GM06990 (cell line): ENCODE results near the gene MICALL2.
A peak's percentile ranks its signal among the peaks of the same experiment; 100 is the strongest.

Experiments used
- DNase-seq: peaks from one replicate; pipeline ENCODE4 v3.0.0-alpha.2; 2011; ENCODE audit not compliant: insufficient read length; ENCODE audit errors: extremely low read depth
- H3K27me3 ChIP-seq: replicated peaks from 2 replicates; pipeline ENCODE4 v1.6.0; 2011; ENCODE audit warnings: low read length; ENCODE audit not compliant: control insufficient read depth, insufficient read depth
- H3K36me3 ChIP-seq: 2 replicates; pipeline ENCODE4 v1.5.1; 2011; ENCODE audit warnings: low read length; ENCODE audit not compliant: control insufficient read depth, insufficient read depth
- H3K4me3 ChIP-seq: replicated peaks from 2 replicates; pipeline ENCODE4 v1.5.1; 2011; ENCODE audit warnings: low read depth, mild to moderate bottlenecking, control low read depth, low read length
- TF ChIP-seq, protein P1 (sequence below): IDR thresholded peaks from 2 replicates; pipeline ENCODE4 v1.5.1; 2011; ENCODE audit warnings: low read length, control low read depth, mild to moderate bottlenecking, inconsistent platforms; ENCODE audit not compliant: insufficient read depth, poor library complexity, severe bottlenecking

MICALL2 gene

DNA sequence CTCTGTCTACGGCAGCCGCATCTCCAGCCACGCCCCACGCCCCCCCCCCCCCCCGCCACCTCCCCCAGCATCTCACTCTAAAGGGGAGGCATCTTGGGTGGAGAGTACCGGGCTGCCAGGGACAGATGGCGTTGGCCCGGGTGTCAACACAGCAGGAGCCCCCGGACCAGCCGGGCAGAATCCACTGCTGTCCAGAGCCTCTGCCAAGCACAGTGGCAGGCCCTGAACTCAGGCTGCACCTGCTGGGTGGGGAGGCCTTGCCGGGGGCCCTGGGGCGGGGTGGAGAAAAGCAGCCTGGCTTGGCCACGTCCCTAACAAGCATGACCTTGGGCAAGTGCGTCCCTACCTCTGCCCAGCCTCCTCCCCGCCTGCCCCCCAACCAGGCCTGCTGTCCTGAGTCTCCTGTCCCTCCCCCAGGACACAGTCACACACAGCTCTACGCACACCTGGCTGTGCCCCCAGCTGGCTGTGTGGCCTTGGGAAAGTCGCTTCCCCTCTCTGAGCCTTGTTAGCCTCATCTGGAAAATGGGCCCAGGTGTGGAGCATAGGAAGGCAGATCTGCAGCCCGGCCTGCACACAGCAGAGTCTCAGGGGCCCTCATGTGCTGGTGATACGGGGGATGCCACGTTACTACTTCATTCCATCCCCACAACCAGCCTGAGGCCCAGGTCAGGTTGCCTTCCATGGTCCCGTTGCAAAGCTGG is 45.2 kb downstream of the MICALL2 start:
- no peaks in the 10 kb centered on the region for H3K27me3 ChIP-seq
- TF ChIP-seq, protein P1, sequence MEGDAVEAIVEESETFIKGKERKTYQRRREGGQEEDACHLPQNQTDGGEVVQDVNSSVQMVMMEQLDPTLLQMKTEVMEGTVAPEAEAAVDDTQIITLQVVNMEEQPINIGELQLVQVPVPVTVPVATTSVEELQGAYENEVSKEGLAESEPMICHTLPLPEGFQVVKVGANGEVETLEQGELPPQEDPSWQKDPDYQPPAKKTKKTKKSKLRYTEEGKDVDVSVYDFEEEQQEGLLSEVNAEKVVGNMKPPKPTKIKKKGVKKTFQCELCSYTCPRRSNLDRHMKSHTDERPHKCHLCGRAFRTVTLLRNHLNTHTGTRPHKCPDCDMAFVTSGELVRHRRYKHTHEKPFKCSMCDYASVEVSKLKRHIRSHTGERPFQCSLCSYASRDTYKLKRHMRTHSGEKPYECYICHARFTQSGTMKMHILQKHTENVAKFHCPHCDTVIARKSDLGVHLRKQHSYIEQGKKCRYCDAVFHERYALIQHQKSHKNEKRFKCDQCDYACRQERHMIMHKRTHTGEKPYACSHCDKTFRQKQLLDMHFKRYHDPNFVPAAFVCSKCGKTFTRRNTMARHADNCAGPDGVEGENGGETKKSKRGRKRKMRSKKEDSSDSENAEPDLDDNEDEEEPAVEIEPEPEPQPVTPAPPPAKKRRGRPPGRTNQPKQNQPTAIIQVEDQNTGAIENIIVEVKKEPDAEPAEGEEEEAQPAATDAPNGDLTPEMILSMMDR = no peak
- H3K36me3 ChIP-seq = no peaks in the 10 kb centered on the region
- DNase-seq = no peak
- H3K4me3 ChIP-seq = no peak overlapping the region

DNA sequence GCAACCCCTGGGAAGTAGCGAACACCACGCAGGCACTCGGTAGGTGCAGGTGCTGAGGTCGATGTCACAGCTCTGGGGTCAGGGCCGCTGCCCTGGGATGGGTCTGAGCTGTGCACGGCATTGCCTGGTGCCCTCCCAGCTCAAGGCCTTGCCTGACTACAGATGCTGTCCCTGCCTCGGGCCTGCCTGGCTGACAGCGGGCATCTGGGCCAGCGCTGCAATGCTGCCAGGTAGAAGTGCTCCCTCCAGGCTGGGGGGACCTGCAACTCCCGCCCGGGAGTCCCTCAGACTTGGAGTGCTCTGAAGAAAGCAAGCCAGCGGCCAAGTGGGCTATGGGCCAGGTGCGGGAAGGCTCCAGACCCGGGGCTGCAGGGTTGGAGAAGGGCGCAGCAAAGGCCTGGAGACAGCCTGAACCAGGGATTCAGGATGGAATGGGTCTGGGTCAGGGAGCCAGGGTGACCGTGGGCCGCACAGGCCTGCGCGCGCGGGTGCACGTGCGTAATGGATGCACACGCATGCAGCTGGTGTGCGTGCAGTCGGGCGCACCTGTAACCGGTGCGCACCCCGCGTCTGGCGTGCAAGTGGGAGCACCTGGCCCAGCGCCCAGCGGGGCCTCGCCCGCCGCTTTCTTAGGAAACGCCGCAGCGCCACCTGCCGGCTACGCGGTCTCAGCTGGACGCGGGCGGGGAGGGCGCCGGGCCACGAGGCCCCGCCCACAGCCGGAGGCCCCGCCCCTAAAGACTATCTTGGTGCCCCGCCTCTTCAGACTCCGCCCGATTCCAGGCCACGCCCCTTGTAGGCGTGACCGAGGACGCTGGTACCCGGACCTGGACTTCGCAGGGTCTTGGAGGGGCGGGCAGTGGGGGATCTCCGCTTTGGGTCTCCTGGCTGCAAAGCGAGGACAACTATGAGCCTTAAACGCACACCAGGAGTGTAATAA is 46.7 kb downstream of the MICALL2 start:
- peak; percentile 85 for DNase-seq
- TF ChIP-seq, protein P1 = peak; percentile 46
- Histone ChIP-seq H3K27me3 (no peaks in the 10 kb centered on the region), H3K36me3 (no peaks in the 10 kb centered on the region), H3K4me3 (no peak overlapping the region)

DNA sequence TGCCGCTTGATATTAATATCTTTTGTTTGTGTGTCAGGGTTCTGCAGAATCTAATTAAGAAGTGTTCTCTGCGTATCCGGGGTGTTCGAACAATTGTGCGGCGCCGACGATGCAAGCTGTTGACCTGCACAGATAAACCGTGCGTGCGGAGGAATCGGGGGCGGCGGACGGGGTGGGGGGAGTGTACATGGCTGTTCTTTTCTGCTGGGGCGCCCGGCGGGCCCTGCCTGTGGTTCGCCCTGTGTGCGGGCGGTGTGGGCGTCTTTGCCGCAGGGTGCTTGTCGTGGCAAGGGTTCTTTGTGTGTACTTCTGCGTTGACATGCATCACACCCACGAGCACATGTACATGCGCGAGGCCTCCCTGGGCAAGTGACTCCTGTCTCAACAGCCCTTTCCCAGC is 47.9 kb downstream of the MICALL2 start:
- DNase-seq = no peak
- TF ChIP-seq, protein P1 = no peak
- H3K4me3 ChIP-seq = no peak overlapping the region
- no peaks in the 10 kb centered on the region; the same call in 1 of the 2 replicates for H3K27me3 ChIP-seq
- H3K36me3 ChIP-seq = no peaks in the 10 kb centered on the region

DNA sequence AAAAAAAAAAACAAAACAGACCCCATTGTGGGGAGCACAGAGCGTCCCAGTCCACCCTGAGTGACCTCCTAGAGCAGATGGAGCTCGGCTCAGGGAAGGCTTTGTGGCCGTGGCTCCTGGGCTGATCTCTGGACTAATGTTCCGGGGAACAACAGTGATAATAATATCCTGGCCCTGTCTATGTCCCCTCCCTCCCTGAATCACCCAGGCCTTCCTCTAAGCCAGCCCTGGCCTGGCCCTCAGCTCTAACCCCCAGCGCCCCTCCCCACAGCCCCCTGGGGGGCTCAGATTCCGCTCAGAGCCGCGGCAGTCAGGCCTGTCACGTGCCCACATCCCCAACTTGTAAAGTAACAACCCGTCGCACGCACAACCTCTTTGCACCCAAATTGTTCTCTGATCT is 48.3 kb downstream of the MICALL2 start:
- no peak for DNase-seq
- Histone ChIP-seq H3K27me3 (no peaks in the 10 kb centered on the region; the same call in 1 of the 2 replicates), H3K36me3 (no peaks in the 10 kb centered on the region), H3K4me3 (no peak overlapping the region)
- TF ChIP-seq, protein P1 = no peak

DNA sequence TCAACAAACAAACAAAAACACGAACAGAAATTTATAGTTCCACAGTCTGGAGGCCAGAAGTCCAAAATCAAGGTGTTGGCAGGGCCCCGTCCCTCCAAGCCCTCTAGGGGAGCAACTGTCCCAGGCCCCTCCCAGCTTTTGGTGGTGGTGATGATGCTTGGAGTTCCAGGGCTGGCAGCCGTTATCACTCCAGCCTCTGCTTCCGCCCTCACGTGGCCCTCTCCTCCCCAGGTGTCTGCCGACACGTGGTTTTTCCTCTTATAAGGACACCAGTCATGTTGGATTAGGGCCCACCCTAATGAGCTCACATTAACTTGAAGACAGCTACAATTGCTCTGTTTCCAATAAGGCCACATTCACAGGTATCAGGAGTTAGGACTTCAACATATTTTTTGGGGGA is 49.7 kb downstream of the MICALL2 start:
- no peaks in the 10 kb centered on the region; the same call in 1 of the 2 replicates for H3K27me3 ChIP-seq
- no peak for DNase-seq
- TF ChIP-seq, protein P1 = no peak
- H3K4me3 ChIP-seq = no peak overlapping the region
- no peaks in the 10 kb centered on the region for H3K36me3 ChIP-seq
